NCI-H2171 treated with DMSO at 0.1 percent for 48 hours (cell line): ENCODE data around the gene TUBB.
"Not testable (repeated sequence)": the region's sequence is repeated elsewhere in the genome, so short reads cannot be mapped to it uniquely, and the experiment has no call there.

ENCODE experiments used
- DNase-seq: peaks from one replicate; lab custom pipeline; 2025; lab: John Stamatoyannopoulos, UW

Gene TUBB

DNA sequence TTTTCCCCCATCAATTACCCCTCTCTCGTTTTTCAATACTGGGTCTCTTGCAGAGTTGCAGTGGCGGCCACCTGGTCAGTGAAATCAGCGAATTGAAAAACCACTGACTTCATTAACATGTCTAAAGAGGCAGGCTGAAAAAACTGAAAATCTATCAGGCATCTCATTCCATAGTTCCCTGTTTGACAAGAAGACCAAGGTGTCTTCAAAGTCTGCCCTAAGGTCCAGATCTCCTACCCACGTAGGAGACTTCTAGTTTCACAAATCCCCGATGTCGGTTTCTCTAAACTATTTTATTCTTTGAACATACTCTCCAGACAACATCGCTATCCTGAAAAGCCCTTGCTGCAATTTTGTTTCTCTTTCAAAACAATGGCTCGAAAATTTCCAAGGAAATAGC lies 796 bp upstream of the TUBB start:
- no peak for DNase-seq

GRCh38 chr6:30720738-30721197 lies 616 bp downstream of the TUBB start:
- peak; percentile 82 for DNase-seq

DNA sequence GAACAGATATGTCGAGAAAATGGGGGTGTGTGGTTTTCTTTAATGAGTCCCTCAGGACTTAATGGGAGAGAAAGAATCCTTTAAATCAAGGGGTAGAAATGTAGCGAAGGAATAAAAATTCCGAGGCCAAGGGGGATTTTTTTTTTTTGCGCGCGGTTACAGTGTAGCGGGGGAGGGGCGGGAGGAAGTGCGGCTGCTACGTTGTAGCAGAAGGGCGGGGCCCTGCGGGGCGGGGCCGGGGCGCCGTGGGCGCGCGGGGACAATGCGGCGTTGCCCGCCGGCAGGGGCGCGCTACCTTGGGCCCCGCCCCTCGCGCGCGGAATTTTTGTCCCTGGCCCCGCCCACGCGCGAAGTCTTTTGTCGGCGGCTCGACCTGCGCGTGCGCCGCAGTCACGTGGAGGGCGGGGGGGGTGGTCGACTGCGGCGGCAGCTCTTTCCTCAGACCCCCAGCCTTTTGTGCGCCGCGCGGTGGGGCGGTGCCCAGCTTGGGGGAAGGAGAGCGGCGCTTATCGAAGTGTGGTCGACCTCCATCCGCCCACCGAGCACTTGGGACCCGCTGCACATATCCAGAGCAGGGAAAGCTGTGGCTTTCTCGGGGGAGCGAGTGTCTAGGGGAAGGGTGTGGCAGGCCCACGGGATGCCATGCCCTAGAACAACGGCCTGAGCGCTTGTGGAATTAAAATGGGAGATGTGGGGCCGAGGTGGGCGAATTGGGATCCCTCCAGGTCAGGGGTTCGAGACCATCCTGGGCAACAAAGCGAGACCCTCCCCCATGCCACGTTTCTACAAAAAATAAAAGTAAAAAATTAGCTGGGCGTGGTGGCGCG lies 1.3 kb downstream of the TUBB start:
- peak; percentile 85 for DNase-seq

DNA sequence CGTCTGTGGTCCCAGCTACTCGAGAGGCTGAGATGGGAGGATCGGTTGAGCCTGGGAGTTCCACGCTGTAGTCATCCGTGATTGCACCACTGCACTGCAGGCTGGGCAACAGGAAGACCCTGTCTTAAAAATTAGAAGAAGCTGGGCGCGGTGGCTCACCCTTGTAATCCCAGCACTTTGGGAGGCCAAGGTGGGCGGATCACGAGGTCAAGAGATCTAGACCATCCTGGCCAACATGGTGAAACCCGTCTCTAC lies 1.8 kb downstream of the TUBB start:
- not testable (repeated sequence) for DNase-seq

DNA sequence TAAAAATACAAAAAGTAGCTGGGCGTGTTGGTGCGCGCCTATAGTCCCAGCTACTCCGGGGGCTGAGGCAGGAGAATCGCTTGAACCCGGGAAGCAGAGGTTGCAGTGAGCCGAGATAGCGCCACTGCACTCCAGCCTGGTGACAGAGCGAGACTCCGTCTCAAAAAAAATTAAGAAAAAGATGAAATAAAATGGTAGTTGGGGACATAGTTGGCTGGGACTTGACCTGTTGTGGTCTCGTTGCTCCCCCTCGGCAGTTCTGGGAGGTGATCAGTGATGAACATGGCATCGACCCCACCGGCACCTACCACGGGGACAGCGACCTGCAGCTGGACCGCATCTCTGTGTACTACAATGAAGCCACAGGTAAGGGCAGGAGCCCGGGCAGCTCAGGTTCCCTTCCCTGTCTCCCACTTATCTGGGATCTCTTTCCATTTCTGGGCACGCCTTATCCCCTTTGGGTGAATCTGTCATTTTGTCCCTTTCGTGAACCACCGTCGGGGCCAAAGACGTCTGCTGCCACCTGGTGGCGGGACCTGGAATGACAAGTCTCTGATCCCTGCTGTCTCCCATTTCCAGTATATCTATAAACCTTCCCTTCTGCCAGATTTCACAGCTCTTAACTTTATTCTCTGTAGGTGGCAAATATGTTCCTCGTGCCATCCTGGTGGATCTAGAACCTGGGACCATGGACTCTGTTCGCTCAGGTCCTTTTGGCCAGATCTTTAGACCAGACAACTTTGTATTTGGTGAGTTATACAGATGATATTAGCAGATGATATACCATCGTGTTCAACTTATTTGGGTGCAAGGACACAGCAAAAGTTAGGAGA lies 2.3 kb downstream of the TUBB start:
- DNase-seq = peak; percentile 66

DNA sequence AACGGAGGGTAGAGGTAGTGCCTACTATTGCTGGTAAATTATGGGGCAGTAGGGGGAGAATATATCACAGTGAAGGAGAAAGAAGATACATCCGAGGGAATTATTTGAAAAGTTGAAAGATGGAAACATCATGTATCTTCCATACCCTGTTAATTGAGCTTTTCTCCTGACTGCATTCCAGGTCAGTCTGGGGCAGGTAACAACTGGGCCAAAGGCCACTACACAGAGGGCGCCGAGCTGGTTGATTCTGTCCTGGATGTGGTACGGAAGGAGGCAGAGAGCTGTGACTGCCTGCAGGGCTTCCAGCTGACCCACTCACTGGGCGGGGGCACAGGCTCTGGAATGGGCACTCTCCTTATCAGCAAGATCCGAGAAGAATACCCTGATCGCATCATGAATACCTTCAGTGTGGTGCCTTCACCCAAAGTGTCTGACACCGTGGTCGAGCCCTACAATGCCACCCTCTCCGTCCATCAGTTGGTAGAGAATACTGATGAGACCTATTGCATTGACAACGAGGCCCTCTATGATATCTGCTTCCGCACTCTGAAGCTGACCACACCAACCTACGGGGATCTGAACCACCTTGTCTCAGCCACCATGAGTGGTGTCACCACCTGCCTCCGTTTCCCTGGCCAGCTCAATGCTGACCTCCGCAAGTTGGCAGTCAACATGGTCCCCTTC lies 3.1 kb downstream of the TUBB start:
- DNase-seq = not testable (repeated sequence)

GRCh38 chr6:30723843-30724741 lies 3.9 kb downstream of the TUBB start:
- DNase-seq = not testable (repeated sequence)

DNA sequence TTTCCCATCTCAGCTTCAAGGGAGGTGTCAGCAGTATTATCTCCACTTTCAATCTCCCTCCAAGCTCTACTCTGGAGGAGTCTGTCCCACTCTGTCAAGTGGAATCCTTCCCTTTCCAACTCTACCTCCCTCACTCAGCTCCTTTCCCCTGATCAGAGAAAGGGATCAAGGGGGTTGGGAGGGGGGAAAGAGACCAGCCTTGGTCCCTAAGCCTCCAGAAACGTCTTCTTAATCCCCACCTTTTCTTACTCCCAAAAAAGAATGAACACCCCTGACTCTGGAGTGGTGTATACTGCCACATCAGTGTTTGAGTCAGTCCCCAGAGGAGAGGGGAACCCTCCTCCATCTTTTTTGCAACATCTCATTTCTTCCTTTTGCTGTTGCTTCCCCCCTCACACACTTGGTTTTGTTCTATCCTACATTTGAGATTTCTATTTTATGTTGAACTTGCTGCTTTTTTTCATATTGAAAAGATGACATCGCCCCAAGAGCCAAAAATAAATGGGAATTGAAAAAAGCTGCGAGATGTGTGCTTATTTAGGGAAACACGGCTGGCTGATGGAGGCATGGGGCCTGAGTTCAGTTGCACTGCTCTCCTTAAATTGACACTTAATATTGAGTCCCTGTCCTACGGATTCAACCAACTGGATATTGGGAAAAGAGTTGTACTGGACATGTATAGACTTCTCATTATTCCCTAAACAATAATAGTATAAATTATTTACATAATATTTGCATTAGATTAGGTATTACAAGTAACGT lies 4.9 kb downstream of the TUBB start:
- peak; percentile 42 for DNase-seq

DNA sequence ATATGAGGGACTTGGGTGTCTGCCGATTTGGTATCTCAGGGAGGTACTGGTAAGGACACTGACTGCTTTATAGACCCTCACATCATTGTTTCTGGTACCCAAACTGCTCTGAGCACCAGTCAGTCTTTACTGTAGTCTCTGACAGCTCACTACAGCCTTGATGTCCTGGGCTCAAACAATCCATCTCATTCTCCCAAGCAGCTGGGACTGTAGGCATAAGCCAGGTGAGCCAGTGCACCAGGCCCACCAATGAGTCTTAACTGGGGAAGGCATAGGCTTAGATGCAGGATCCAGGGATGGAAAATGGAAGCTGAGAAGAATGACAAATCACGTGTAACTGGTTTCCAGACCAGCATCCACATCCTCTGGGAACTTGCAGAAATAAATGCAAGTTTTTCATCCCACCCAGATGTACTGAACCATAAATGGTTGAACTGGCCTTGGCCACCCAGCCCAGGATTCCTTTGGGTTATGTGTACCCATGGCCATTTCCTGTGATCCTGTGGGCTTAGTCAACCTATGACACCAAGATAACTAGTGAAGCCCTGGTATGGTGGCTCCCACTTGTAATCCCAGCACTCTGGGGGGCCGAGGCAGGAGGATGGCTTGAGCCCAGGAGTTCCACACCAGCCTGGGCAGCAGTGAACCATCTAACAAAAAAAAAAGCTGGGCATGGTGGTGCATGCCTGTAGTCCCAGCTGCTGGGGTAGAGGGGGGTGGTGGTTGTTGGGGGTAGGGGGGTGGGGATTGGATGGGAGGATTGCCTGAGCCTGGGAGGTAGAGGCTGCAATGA lies 5.8 kb downstream of the TUBB start:
- peak; percentile 67 for DNase-seq

- peak; percentile 30 for DNase-seq
Observed at GRCh38 chr6:30726506-30727413, 6.6 kb downstream of the TUBB start.

GRCh38 chr6:30727920-30728553 lies 7.9 kb downstream of the TUBB start:
- DNase-seq = peak; percentile 49

DNA sequence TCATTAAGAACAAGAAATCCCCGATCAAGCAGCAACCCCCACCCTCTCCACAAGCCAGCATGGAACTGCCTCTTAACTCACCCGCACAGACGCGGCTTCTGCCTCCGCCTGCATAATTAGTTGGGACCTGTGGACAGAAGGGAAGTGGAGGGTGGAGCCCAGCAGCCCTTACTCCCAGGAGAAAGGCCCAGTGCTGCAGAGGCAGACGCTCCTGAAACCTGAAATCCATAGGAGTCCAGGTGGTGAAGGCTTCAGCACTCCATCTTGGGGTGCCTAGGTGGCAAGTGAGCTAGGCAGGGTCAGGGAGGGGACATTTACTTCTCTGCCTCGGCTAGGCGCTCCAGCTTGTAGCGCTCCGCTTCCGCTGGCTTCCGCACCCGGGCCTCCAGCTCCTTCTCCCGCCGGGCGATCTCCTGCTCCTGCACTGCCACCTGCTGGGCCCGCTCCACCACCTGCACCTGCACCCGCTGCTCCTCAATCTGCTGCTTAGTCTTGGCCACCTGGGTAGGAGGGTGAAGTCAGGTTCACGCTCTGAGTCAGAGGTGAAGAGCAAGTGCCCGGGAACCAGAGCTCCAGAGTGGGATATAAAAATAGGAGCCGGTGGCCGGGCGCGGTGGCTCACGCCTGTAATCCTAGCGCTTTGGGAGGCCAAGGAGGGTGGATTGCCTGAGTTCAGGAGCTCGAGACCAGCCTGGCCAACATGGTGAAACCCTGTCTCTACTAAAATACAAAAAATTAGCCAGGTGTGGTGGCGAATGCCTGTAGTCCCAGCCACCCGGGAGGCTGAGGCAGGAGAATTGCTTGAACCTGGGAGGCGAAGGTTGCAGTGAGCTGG lies 10.7 kb downstream of the TUBB start:
- peak; percentile 95 for DNase-seq

DNA sequence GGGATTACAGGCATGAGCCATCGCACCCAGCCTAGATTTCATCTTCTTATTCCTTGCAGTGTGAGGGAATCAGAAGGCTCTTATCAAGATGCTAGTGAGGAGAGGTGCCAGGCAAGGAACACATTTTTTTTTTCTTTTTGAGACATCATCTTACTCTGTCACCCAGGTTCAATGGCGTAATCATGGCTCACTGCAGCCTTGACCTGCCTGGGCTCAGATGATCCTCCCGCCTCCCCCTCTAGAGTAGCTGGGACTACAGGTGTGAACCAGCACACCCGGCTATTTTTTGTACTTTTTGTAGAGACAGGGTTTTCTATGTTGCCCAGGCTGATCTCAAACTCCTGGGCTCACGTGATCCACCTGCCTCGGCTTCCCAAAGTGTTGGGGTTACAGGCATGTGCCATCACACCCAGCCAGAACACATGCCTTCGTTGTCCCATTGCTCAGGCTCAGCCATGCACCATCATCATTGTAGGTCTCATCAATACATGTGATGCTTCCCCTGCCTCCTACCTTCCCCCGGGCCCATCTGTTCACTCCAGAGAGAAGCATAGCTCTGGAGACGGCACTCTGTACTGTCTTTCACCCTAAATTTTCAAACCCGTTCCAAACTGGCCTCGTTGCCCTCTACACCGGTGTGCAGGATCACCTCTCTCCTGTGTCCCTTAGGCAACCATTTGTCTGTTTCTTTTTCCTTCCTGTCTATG lies 12.2 kb downstream of the TUBB start:
- no peak for DNase-seq

DNA sequence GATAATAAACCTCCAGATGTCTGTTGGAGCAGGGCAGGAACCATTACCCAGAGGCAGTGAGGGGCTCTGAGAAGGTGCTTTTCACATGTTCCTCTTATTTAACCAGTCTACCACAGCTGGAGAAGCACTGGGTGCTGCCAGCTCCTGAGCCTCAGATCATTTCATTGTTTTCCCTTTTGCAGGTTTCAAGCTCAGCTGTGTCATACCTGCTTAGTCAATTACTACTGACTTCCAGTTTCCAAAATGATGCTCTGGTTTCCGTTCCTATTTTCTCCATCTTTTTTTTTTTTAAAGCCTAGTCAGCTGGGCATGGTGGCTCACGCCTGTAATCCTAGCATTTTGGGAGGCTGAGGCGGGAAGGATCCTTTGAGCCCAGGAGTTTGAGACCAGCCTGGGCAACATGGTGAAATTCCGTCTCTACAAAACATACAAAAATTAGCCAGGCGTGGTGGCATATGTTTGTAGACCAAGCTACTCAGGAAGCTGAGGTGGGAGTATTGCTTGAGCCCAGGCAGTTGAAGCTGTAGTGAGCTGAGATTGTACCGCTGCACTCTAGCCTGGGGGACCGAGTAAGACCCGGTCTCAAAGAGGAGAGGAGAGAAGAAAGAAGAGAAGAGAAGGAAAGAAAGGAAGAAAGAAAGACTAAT lies 15.6 kb downstream of the TUBB start:
- DNase-seq = no peak

DNA sequence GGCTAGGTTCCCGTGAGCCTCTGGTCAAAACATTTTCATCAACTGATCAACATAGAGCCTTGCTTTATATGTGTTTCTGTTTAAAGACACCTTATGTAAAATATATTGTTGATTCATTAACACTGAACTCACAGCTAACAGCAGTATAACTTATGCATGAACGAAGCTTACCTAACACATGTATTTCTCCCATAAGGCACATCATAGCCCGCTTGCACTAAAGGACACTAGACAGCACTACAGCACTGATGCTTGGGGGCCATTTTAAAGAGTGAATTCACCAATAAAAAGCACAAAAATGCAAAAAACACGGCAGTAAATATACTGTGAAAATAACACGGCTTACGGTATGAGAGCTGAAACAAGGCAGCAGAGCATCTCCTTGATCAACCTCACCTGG lies 18.4 kb downstream of the TUBB start:
- DNase-seq = no peak

DNA sequence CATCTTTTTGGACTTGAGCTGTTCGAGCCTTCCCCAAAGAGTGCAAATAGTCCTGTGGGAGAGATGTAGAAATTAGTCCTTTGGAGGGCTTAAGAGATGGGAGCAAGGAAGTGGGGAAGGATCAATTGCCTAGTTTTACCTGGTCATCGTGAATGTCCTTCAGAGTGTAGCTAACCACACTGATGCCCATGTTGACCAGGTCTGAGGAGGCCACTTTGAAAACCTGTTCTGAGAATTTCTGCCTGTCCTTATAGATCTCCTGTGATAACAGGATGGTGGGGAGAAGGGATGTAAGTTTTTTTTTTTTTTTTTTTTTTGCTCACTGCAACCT lies 20.4 kb downstream of the TUBB start:
- no peak for DNase-seq
